ENCODE measurements around the gene HMX2.

HMX2 gene

GRCh38 chr10:123154092-123154710 lies 6.3 kb downstream of the HMX2 start, which contains the start of gene BUB3:
BUB3 (plus strand) TSS chr10:123154402; CDS start chr10:123154918, 516 bp downstream.
- H3K4me1 ChIP-seq (ENCODE audit: control extremely low read depth in 1 of 4, control insufficient read depth in 4 of 4, insufficient read depth in 4 of 4, low read length in 3 of 4): peaks cover 11 to 48% (median 36%) of the 10 kb centered on the region in 4 experiments
- ChIA-PET POLR2A (interaction anchor here (0.7 kb wide), 1 partner anchor 13 kb away, joined by 3 read pairs; no protein-coding TSS in a partner anchor), CTCF (interaction anchor here (1.2 to 1.8 kb wide), 2 partner anchors 9 to 20 kb away, joined by 4 to 5 read pairs; no protein-coding TSS in a partner anchor)
- H3K9me3 ChIP-seq (ENCODE audit: control extremely low read depth in 1 of 5, control insufficient read depth in 4 of 5, insufficient read depth in 2 of 5, low read depth in 1 of 5, low read length in 4 of 5): peaks cover 0 to 1% (median 0%) of the 10 kb centered on the region in 5 experiments
- H3K27me3 ChIP-seq (replicated peaks in 2 of 5; ENCODE audit: control insufficient read depth in 4 of 5, insufficient read depth in 5 of 5, low read length in 4 of 5): peaks cover 17 to 45% (median 34%) of the 10 kb centered on the region in 5 experiments
- WGBS (ENCODE audit: insufficient coverage): 0% methylated on average over 39 of the region's 50 CpGs
- H3K4me3 ChIP-seq (ENCODE audit: control insufficient read depth in 1 of 7, extremely low read depth in 1 of 7, insufficient read depth in 4 of 7, low read depth in 2 of 7, low read length in 6 of 7): peak within 1 kb of the TSS; percentile 64 to 98 (median 93)
- H3K27ac ChIP-seq (ENCODE audit: insufficient read depth in 1 of 2, low read depth in 1 of 2, low read length in 2 of 2, poor library complexity in 1 of 2, severe bottlenecking in 2 of 2): peak within 1 kb of the TSS; percentile 57 to 84
- peak; percentile 99 for DNase-seq
- H3K36me3 ChIP-seq (ENCODE audit: control insufficient read depth in 4 of 4, insufficient read depth in 4 of 4, low read length in 3 of 4): peaks cover 0 to 33% (median 15%) of the 10 kb centered on the region in 4 experiments

GRCh38 chr10:123154711-123155505 lies 7.0 kb downstream of the HMX2 start:
- POLR2A ChIA-PET: interaction anchor here (0.6 kb wide), 1 partner anchor 148 kb away, joined by 4 read pairs; no protein-coding TSS in a partner anchor
- peaks cover 11 to 41% (median 29%) of the 10 kb centered on the region in 4 experiments for H3K4me1 ChIP-seq (ENCODE audit: control extremely low read depth in 1 of 4, control insufficient read depth in 4 of 4, insufficient read depth in 4 of 4, low read length in 3 of 4)
- CTCF ChIA-PET: interaction anchor here (1.1 to 1.8 kb wide), 3 partner anchors 21 to 42 kb away, joined by 3 to 5 read pairs (median 3); no protein-coding TSS in a partner anchor
- H3K36me3 ChIP-seq (ENCODE audit: control insufficient read depth in 4 of 4, insufficient read depth in 4 of 4, low read length in 3 of 4): peaks cover 0 to 38% (median 17%) of the 10 kb centered on the region in 4 experiments
- peak in 1 of 3 donors; percentile 47 for DNase-seq
- H3K4me3 ChIP-seq (ENCODE audit: control insufficient read depth in 1 of 7, extremely low read depth in 1 of 7, insufficient read depth in 4 of 7, low read depth in 2 of 7, low read length in 6 of 7): peak overlapping the region; percentile 64 to 98 (median 93)
- peaks cover 17 to 38% (median 32%) of the 10 kb centered on the region in 5 experiments for H3K27me3 ChIP-seq (replicated peaks in 2 of 5; ENCODE audit: control insufficient read depth in 4 of 5, insufficient read depth in 5 of 5, low read length in 4 of 5)
- H3K27ac ChIP-seq (ENCODE audit: insufficient read depth in 1 of 2, low read depth in 1 of 2, low read length in 2 of 2, poor library complexity in 1 of 2, severe bottlenecking in 2 of 2): peak overlapping the region; percentile 57 to 84
- under 1% methylated on average over 38 of the region's 49 CpGs for WGBS (ENCODE audit: insufficient coverage)
- H3K9me3 ChIP-seq (ENCODE audit: control extremely low read depth in 1 of 5, control insufficient read depth in 4 of 5, insufficient read depth in 2 of 5, low read depth in 1 of 5, low read length in 4 of 5): no peaks in the 10 kb centered on the region

- Histone ChIP-seq H3K4me3 (ENCODE audit: control insufficient read depth in 1 of 7, extremely low read depth in 1 of 7, insufficient read depth in 4 of 7, low read depth in 2 of 7, low read length in 6 of 7) (peak overlapping the region in 1 of 7 experiments; percentile 91), H3K27ac (ENCODE audit: insufficient read depth in 1 of 2, low read depth in 1 of 2, low read length in 2 of 2, poor library complexity in 1 of 2, severe bottlenecking in 2 of 2) (no peak overlapping the region), H3K36me3 (ENCODE audit: control insufficient read depth in 4 of 4, insufficient read depth in 4 of 4, low read length in 3 of 4) (peaks cover 0 to 48% (median 22%) of the 10 kb centered on the region in 4 experiments), H3K27me3 (replicated peaks in 2 of 5; ENCODE audit: control insufficient read depth in 4 of 5, insufficient read depth in 5 of 5, low read length in 4 of 5) (peaks cover 10 to 26% (median 23%) of the 10 kb centered on the region in 5 experiments), H3K4me1 (ENCODE audit: control extremely low read depth in 1 of 4, control insufficient read depth in 4 of 4, insufficient read depth in 4 of 4, low read length in 3 of 4) (peaks cover 11 to 33% (median 19%) of the 10 kb centered on the region in 4 experiments), H3K9me3 (ENCODE audit: control extremely low read depth in 1 of 5, control insufficient read depth in 4 of 5, insufficient read depth in 2 of 5, low read depth in 1 of 5, low read length in 4 of 5) (no peaks in the 10 kb centered on the region)
- CTCF ChIA-PET: interaction anchor here (1.0 to 1.2 kb wide), 2 partner anchors 22 to 43 kb away, joined by 3 to 4 read pairs; no protein-coding TSS in a partner anchor
- DNase-seq: no peak
- 94% methylated on average over 2 of the region's 2 CpGs for WGBS (ENCODE audit: insufficient coverage)
- POLR2A ChIA-PET: no interaction called here
These were observed 8.1 kb downstream of the HMX2 start for GRCh38 chr10:123156078-123156477.

GRCh38 chr10:123157210-123157609 lies 9.3 kb downstream of the HMX2 start:
- ChIA-PET POLR2A (no interaction called here), CTCF (no interaction called here)
- peaks cover 2 to 15% (median 12%) of the 10 kb centered on the region in 5 experiments for H3K27me3 ChIP-seq (replicated peaks in 2 of 5; ENCODE audit: control insufficient read depth in 4 of 5, insufficient read depth in 5 of 5, low read length in 4 of 5)
- WGBS (ENCODE audit: insufficient coverage): 96% methylated on average over 3 of the region's 3 CpGs
- H3K36me3 ChIP-seq (ENCODE audit: control insufficient read depth in 4 of 4, insufficient read depth in 4 of 4, low read length in 3 of 4): peaks cover 3 to 59% (median 30%) of the 10 kb centered on the region in 4 experiments
- DNase-seq: no peak
- H3K9me3 ChIP-seq (ENCODE audit: control extremely low read depth in 1 of 5, control insufficient read depth in 4 of 5, insufficient read depth in 2 of 5, low read depth in 1 of 5, low read length in 4 of 5): no peaks in the 10 kb centered on the region
- no peak overlapping the region for H3K27ac ChIP-seq (ENCODE audit: insufficient read depth in 1 of 2, low read depth in 1 of 2, low read length in 2 of 2, poor library complexity in 1 of 2, severe bottlenecking in 2 of 2)
- no peak overlapping the region for H3K4me3 ChIP-seq (ENCODE audit: control insufficient read depth in 1 of 7, extremely low read depth in 1 of 7, insufficient read depth in 4 of 7, low read depth in 2 of 7, low read length in 6 of 7)
- H3K4me1 ChIP-seq (ENCODE audit: control extremely low read depth in 1 of 4, control insufficient read depth in 4 of 4, insufficient read depth in 4 of 4, low read length in 3 of 4): peaks cover 8 to 25% (median 13%) of the 10 kb centered on the region in 4 experiments

- DNase-seq: no peak
- CTCF ChIA-PET: no interaction called here
- H3K4me3 ChIP-seq (ENCODE audit: control insufficient read depth in 1 of 7, extremely low read depth in 1 of 7, insufficient read depth in 4 of 7, low read depth in 2 of 7, low read length in 6 of 7): no peak overlapping the region
- WGBS (ENCODE audit: insufficient coverage): no CpG with 5 or more reads among the region's 1 CpG
- no peaks in the 10 kb centered on the region for H3K9me3 ChIP-seq (ENCODE audit: control extremely low read depth in 1 of 5, control insufficient read depth in 4 of 5, insufficient read depth in 2 of 5, low read depth in 1 of 5, low read length in 4 of 5)
- H3K27ac ChIP-seq (ENCODE audit: insufficient read depth in 1 of 2, low read depth in 1 of 2, low read length in 2 of 2, poor library complexity in 1 of 2, severe bottlenecking in 2 of 2): no peak overlapping the region
- no peaks in the 10 kb centered on the region for H3K27me3 ChIP-seq (replicated peaks in 2 of 5; ENCODE audit: control insufficient read depth in 4 of 5, insufficient read depth in 5 of 5, low read length in 4 of 5)
- POLR2A ChIA-PET: no interaction called here
- H3K36me3 ChIP-seq (ENCODE audit: control insufficient read depth in 4 of 4, insufficient read depth in 4 of 4, low read length in 3 of 4): peaks cover 15 to 74% (median 42%) of the 10 kb centered on the region in 4 experiments
- H3K4me1 ChIP-seq (ENCODE audit: control extremely low read depth in 1 of 4, control insufficient read depth in 4 of 4, insufficient read depth in 4 of 4, low read length in 3 of 4): peaks cover 8 to 25% (median 13%) of the 10 kb centered on the region in 4 experiments
These were observed 10.7 kb downstream of the HMX2 start for GRCh38 chr10:123158682-123159081.

GRCh38 chr10:123160311-123160980 lies 12.5 kb downstream of the HMX2 start:
- H3K4me1 ChIP-seq (ENCODE audit: control extremely low read depth in 1 of 4, control insufficient read depth in 4 of 4, insufficient read depth in 4 of 4, low read length in 3 of 4): peaks cover 0 to 18% (median 5%) of the 10 kb centered on the region in 4 experiments
- H3K27me3 ChIP-seq (replicated peaks in 2 of 5; ENCODE audit: control insufficient read depth in 4 of 5, insufficient read depth in 5 of 5, low read length in 4 of 5): no peaks in the 10 kb centered on the region
- no peaks in the 10 kb centered on the region for H3K9me3 ChIP-seq (ENCODE audit: control extremely low read depth in 1 of 5, control insufficient read depth in 4 of 5, insufficient read depth in 2 of 5, low read depth in 1 of 5, low read length in 4 of 5)
- H3K36me3 ChIP-seq (ENCODE audit: control insufficient read depth in 4 of 4, insufficient read depth in 4 of 4, low read length in 3 of 4): peaks cover 17 to 85% (median 55%) of the 10 kb centered on the region in 4 experiments
- CTCF ChIA-PET: no interaction called here
- POLR2A ChIA-PET: no interaction called here
- no peak overlapping the region for H3K4me3 ChIP-seq (ENCODE audit: control insufficient read depth in 1 of 7, extremely low read depth in 1 of 7, insufficient read depth in 4 of 7, low read depth in 2 of 7, low read length in 6 of 7)
- H3K27ac ChIP-seq (ENCODE audit: insufficient read depth in 1 of 2, low read depth in 1 of 2, low read length in 2 of 2, poor library complexity in 1 of 2, severe bottlenecking in 2 of 2): peak overlapping the region in 1 of 2 experiments; percentile 7
- 60% methylated on average over 1 of the region's 11 CpGs for WGBS (ENCODE audit: insufficient coverage)
- DNase-seq: no peak
